Measurements from ENCODE around the gene BIN1. TPM values are rescaled to one million over a fixed set of nuclear protein-coding genes. Genes with fewer than 3 reads are reported as not detected.
A peak's percentile ranks its signal among the peaks of the same experiment; 100 is the strongest.

Gene BIN1
- total RNA-seq, 1 experiment from 2014 or later = 58.9 TPM

DNA sequence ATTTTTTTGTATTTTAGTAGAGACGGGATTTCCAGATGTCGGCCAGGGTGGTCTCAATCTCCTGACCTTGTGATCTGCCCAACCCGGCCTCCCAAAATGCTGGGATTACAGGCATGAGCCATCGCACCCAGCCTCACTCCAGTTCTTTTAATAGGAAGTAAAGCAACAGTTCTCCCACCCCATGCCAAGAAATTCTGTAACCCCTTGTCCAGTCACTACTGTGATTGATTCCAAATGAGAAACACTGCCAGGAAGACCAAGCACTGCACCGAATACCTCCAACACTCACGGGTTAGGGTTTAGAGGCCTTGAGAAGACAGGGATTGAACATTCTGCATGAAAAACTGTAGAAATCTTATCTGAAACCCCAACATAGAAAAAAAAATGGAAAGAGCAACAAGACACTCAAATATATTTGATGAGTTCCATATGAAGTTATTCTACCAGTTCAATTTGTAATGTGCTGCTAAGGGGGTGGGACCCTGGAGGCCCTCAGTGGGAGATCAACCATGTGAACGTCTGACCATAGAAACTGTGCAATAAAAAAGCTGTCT, 48.2 kb upstream of the BIN1 start:
- H3K9me2 ChIP-seq (replicated peaks; ENCODE audit: low read length) = no peaks in the 10 kb centered on the region
- intact Hi-C loops (cut with micrococcal nuclease) = no loop called here
- no peaks in the 10 kb centered on the region for H3K9me3 ChIP-seq (ENCODE audit: low read length)
- H3K36me3 ChIP-seq (ENCODE audit: low read depth, low read length) = no peaks in the 10 kb centered on the region
- H3K79me2 ChIP-seq (ENCODE audit: low read length) = no peaks in the 10 kb centered on the region
- no peak overlapping the region for H3K27ac ChIP-seq (ENCODE audit: low read length)
- no peak overlapping the region for H3K4me2 ChIP-seq (ENCODE audit: low read length)
- no peaks in the 10 kb centered on the region for H3F3A ChIP-seq (ENCODE audit: low read length, unreplicated experiment)
- BruUV-seq (replicated peaks) = no TSS peak
- DNase-seq (no peak), ATAC-seq (no peak)
- H2AFZ ChIP-seq (ENCODE audit: low read length) = no peak overlapping the region
- no peak overlapping the region for H3K9ac ChIP-seq (ENCODE audit: low read length)
- TF ChIP-seq, protein P1, sequence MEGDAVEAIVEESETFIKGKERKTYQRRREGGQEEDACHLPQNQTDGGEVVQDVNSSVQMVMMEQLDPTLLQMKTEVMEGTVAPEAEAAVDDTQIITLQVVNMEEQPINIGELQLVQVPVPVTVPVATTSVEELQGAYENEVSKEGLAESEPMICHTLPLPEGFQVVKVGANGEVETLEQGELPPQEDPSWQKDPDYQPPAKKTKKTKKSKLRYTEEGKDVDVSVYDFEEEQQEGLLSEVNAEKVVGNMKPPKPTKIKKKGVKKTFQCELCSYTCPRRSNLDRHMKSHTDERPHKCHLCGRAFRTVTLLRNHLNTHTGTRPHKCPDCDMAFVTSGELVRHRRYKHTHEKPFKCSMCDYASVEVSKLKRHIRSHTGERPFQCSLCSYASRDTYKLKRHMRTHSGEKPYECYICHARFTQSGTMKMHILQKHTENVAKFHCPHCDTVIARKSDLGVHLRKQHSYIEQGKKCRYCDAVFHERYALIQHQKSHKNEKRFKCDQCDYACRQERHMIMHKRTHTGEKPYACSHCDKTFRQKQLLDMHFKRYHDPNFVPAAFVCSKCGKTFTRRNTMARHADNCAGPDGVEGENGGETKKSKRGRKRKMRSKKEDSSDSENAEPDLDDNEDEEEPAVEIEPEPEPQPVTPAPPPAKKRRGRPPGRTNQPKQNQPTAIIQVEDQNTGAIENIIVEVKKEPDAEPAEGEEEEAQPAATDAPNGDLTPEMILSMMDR (conservative IDR thresholded peaks at IDR 0.05; ENCODE audit: low read depth, low read length) = no peak
- TF ChIP-seq EZH2phosphoT487 (IDR thresholded peaks at IDR 0.05; ENCODE audit: borderline replicate concordance, low read length) = no peak
- TF ChIP-seq EZH2 (IDR thresholded peaks at IDR 0.05; ENCODE audit: low read length, unreplicated experiment) = no peak
- ChIA-PET POLR2A (ENCODE audit: unreplicated experiment) (no interaction called here), CTCF (no interaction called here)
- peaks cover 23% of the 10 kb centered on the region for H3K4me1 ChIP-seq (ENCODE audit: insufficient read depth, low read length)
- no peak overlapping the region for H3K4me3 ChIP-seq (ENCODE audit: low read length)
- no peaks in the 10 kb centered on the region for H3K27me3 ChIP-seq (ENCODE audit: low read length)
- no peaks in the 10 kb centered on the region for H4K20me1 ChIP-seq (ENCODE audit: low read length)

DNA sequence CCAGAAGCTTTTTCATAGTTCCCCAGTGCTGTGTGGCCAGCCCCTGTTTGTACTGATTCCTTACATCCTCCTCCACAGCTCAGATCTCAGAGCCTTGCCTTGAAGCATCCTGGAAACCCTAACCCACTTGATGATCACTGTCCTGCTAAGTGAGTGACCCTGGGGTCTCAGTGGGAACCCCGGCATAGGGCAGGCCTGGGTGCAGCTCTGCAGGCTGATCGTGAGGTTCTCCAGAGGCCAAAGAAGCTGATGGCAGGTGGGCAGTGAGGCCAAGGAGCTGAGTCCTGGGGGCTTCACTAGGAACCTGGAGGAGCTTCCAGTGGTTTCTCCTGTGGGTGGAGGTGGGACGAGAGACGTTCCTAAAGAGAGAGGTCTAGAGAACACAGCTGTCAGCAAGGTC, 47.4 kb upstream of the BIN1 start:
- POLR2A ChIA-PET (ENCODE audit: unreplicated experiment) = no interaction called here
- no peak overlapping the region for H3K4me3 ChIP-seq (ENCODE audit: low read length)
- H2AFZ ChIP-seq (ENCODE audit: low read length) = peak overlapping the region; percentile 49; the same call in 1 of the 2 replicates

More for the DNA sequence above, 47.4 kb upstream of the BIN1 start:
- Histone ChIP-seq H3K36me3 (ENCODE audit: low read depth, low read length) (no peaks in the 10 kb centered on the region), H3K27me3 (ENCODE audit: low read length) (no peaks in the 10 kb centered on the region), H3K79me2 (ENCODE audit: low read length) (no peaks in the 10 kb centered on the region), H3K9me2 (replicated peaks; ENCODE audit: low read length) (no peaks in the 10 kb centered on the region), H3K9me3 (ENCODE audit: low read length) (no peaks in the 10 kb centered on the region), H3K4me2 (ENCODE audit: low read length) (peak overlapping the region; percentile 54), H3K27ac (ENCODE audit: low read length) (peak overlapping the region; percentile 78), H4K20me1 (ENCODE audit: low read length) (no peaks in the 10 kb centered on the region), H3K4me1 (ENCODE audit: insufficient read depth, low read length) (peaks cover 29% of the 10 kb centered on the region), H3F3A (ENCODE audit: low read length, unreplicated experiment) (no peaks in the 10 kb centered on the region), H3K9ac (ENCODE audit: low read length) (peak overlapping the region; percentile 34; the same call in 1 of the 2 replicates)
- CTCF ChIA-PET = interaction anchor here (0.9 to 1.2 kb wide), 2 partner anchors 43 to 47 kb away, joined by 5 to 7 read pairs; no protein-coding TSS in a partner anchor
- ATAC-seq (no peak), DNase-seq (no peak)
- intact Hi-C loops (cut with micrococcal nuclease) = no loop called here
- TF ChIP-seq EZH2 (IDR thresholded peaks at IDR 0.05; ENCODE audit: low read length, unreplicated experiment) (no peak), EZH2phosphoT487 (IDR thresholded peaks at IDR 0.05; ENCODE audit: borderline replicate concordance, low read length) (no peak)
- TF ChIP-seq, protein P1 (conservative IDR thresholded peaks at IDR 0.05; ENCODE audit: low read depth, low read length) = no peak
- no TSS peak for BruUV-seq (replicated peaks)
